Hepatocyte (in vitro differentiated cells): ENCODE measurements around the gene TMA7. TPM values are rescaled to one million over a fixed set of nuclear protein-coding genes. Genes with fewer than 3 reads are reported as not detected.

ENCODE experiments used
- DNase-seq: peaks from one replicate; pipeline ENCODE4 v3.0.0-alpha.2; 2016; ENCODE audit warnings: low spot score
- H2AFZ ChIP-seq: fragments of 200-600 bp; sonication (generic); 2 replicates; pipeline ENCODE4 v1.6.0; 2016; ENCODE audit warnings: antibody characterized with exemption, mild to moderate bottlenecking
- H3K27ac ChIP-seq: fragments of 200-600 bp; sonication (generic); 2 replicates; pipeline ENCODE4 v1.5.1; 2016; ENCODE audit warnings: mild to moderate bottlenecking
- H3K27me3 ChIP-seq: fragments of 200-600 bp; sonication (generic); 2 replicates; pipeline ENCODE4 v1.6.1; 2016
- H3K36me3 ChIP-seq: fragments of 200-600 bp; sonication (generic); replicated peaks from 2 replicates; pipeline ENCODE4 v1.5.1; 2016; ENCODE audit warnings: low read depth; ENCODE audit not compliant: insufficient read depth
- H3K4me1 ChIP-seq: fragments of 200-600 bp; sonication (generic); 2 replicates; pipeline ENCODE4 v1.5.1; 2016; ENCODE audit warnings: mild to moderate bottlenecking, moderate library complexity; ENCODE audit not compliant: insufficient read depth
- H3K4me2 ChIP-seq: fragments of 200-600 bp; sonication (generic); 2 replicates; pipeline ENCODE4 v1.6.0; 2016
- H3K4me3 ChIP-seq: fragments of 200-600 bp; sonication (generic); 2 replicates; pipeline ENCODE4 v1.5.1; 2016; ENCODE audit warnings: mild to moderate bottlenecking
- H3K79me2 ChIP-seq: fragments of 200-600 bp; sonication (generic); 2 replicates; pipeline ENCODE4 v1.6.0; 2017; ENCODE audit warnings: mild to moderate bottlenecking
- H3K9me2 ChIP-seq: fragments of 200-600 bp; sonication (generic); replicated peaks from 2 replicates; pipeline ENCODE4 v1.6.0; 2017; ENCODE audit warnings: mild to moderate bottlenecking; ENCODE audit not compliant: insufficient read depth
- H3K9me3 ChIP-seq: fragments of 200-600 bp; sonication (generic); 2 replicates; pipeline ENCODE4 v1.5.1; 2016; ENCODE audit warnings: low read depth, mild to moderate bottlenecking
- H4K20me1 ChIP-seq: fragments of 200-600 bp; sonication (generic); 2 replicates; pipeline ENCODE4 v1.6.0; 2016; ENCODE audit warnings: mild to moderate bottlenecking; ENCODE audit not compliant: insufficient read depth, poor library complexity, severe bottlenecking
- CTCF ChIP-seq: fragments of 200-600 bp; sonication (generic); IDR thresholded peaks from 2 replicates; pipeline ENCODE4 v1.5.1; 2016; ENCODE audit warnings: antibody characterized with exemption, mild to moderate bottlenecking; ENCODE audit not compliant: poor library complexity
- EZH2 ChIP-seq: fragments of 200-600 bp; sonication (generic); IDR thresholded peaks from 2 replicates; pipeline ENCODE4 v1.6.1; 2016; ENCODE audit warnings: antibody characterized with exemption, mild to moderate bottlenecking, borderline replicate concordance
- EZH2phosphoT487 ChIP-seq: fragments of 200-600 bp; sonication (generic); IDR thresholded peaks from one replicate; pipeline ENCODE4 v1.6.1; 2018; ENCODE audit warnings: antibody characterized with exemption, mild to moderate bottlenecking, low read depth, moderate library complexity; ENCODE audit not compliant: unreplicated experiment, severe bottlenecking
- WGBS: methylation state at CpG from one replicate; pipeline ENCODE4 v1.1.6; 2016; ENCODE audit warnings: low lambda C conversion rate; ENCODE audit errors: missing lambda C conversion rate; 5-methylcytosine and 5-hydroxymethylcytosine counted together
- polyA plus RNA-seq: library from polyadenylated mRNA; unstranded; fragments of >200 nt; fragmentation: Nextera tagmentation; extraction: Ambion mirVana; gene quantifications from 2 replicates; pipeline ENCODE4 v1.2.1, GENCODE V29; 2016
- total RNA-seq: library from RNA; depleted of rRNA; stranded (reverse); fragments of >200 nt; gene quantifications from 2 replicates; pipeline ENCODE4 v1.2.3, GENCODE V29; 2014

Gene TMA7
- total and polyA plus RNA-seq, 2 experiments from 2014 or later: 381 to 503 TPM

DNA sequence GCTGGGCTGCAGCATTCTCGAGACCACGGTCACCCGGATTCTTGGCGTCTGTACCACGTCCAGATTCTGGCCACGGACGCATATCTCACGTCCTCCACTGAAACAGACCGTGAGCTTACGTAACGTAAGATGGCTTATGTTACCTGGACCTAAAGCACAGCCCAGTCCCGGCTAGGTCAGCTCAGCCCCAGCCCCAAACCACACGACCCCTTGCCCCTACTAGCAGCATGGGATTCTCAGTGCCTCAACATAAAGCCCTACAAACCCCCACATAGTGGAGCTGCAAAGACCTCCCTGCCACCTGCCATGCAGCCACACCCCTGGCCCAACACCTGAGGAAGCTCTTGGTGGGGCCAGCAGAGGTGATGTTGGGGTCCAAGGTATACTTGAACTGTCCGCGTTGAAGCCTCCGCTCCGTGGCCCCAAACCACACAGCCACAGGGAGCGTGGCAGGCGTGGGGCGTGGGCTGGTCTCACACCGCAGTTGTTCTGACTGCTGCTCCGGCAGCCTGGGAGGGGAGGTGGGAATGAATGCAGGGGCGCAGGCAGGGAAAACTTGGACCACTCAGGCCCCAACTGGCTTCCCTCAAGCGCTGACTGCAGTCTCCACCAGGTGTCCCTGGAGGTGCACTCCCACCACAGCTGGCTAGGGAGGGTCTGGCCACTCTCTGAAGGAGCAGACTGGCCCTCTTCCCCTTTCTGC lies 24.7 kb upstream of the TMA7 start:
- no peak overlapping the region for H2AFZ ChIP-seq
- TF ChIP-seq CTCF: no peak
- TF ChIP-seq EZH2: no peak
- TF ChIP-seq EZH2phosphoT487: no peak
- H3K36me3 ChIP-seq: no peaks in the 10 kb centered on the region
- 98% methylated on average over 24 of the region's 24 CpGs for WGBS
- H3K4me1 ChIP-seq: no peaks in the 10 kb centered on the region
- H3K27me3 ChIP-seq: no peaks in the 10 kb centered on the region
- no peak overlapping the region for H3K27ac ChIP-seq
- no peak for DNase-seq
- no peak overlapping the region for H3K4me2 ChIP-seq
- no peaks in the 10 kb centered on the region for H3K9me3 ChIP-seq
- no peaks in the 10 kb centered on the region for H3K79me2 ChIP-seq
- no peak overlapping the region for H3K4me3 ChIP-seq
- no peaks in the 10 kb centered on the region for H4K20me1 ChIP-seq
- H3K9me2 ChIP-seq: no peaks in the 10 kb centered on the region

DNA sequence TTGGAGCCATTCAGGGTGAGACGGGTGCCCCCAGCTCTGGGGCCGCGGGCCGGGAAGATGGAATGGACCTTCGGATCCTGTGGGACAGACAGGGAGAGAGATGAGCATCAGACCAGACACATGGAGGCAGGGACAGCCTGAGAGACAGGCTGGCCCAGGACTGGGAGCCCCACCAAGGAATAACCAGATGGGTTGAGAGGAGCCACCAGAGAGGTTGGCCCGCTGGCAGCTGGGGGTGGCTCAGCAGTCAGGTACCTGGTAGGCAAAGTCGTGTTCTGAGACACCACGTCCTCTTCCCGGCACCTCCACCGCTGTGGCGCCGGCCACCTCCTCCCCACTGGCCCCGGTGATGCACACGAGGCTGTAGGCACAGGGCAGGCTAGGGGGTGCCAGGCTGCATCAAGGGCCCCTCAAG lies 24.0 kb upstream of the TMA7 start:
- Histone ChIP-seq H3K27me3 (no peaks in the 10 kb centered on the region), H3K4me3 (no peak overlapping the region), H3K4me2 (no peak overlapping the region), H3K79me2 (no peaks in the 10 kb centered on the region), H3K9me3 (no peaks in the 10 kb centered on the region), H2AFZ (no peak overlapping the region), H3K4me1 (no peaks in the 10 kb centered on the region), H3K36me3 (no peaks in the 10 kb centered on the region), H3K9me2 (no peaks in the 10 kb centered on the region), H4K20me1 (no peaks in the 10 kb centered on the region), H3K27ac (no peak overlapping the region)
- no peak for TF ChIP-seq EZH2
- no peak for TF ChIP-seq EZH2phosphoT487
- TF ChIP-seq CTCF: no peak
- DNase-seq: no peak
- 98% methylated on average over 14 of the region's 14 CpGs for WGBS

DNA sequence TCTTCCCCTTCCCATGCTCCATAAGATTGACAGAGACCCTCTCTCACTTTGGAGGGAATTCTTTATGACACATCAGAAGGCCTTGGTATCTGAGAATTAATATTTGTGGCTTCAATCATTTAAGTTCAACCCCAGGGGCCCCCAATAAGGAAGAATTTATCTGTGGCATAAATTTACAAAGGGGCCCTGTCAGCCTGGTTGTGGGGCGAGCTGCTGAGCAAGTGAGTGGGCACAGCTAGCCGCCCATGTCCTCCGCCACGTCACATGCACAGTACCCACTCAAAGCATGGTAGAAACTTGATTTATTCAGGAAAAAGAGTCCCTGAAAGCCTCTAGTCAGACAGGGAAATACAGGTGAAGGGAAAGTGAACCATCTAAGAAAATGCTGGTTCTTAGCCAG lies 23.5 kb upstream of the TMA7 start:
- Histone ChIP-seq H4K20me1 (no peaks in the 10 kb centered on the region), H2AFZ (no peak overlapping the region), H3K27ac (no peak overlapping the region), H3K9me3 (no peaks in the 10 kb centered on the region), H3K4me2 (no peak overlapping the region), H3K4me3 (no peak overlapping the region), H3K9me2 (no peaks in the 10 kb centered on the region), H3K27me3 (no peaks in the 10 kb centered on the region), H3K36me3 (no peaks in the 10 kb centered on the region), H3K79me2 (peaks cover under 1% of the 10 kb centered on the region), H3K4me1 (no peaks in the 10 kb centered on the region)
- TF ChIP-seq EZH2 (no peak), EZH2phosphoT487 (no peak), CTCF (no peak)
- no peak for DNase-seq
- WGBS: 96% methylated on average over 4 of the region's 4 CpGs
